ENCODE results near the gene CDH22.

- TF ChIP-seq CTCF (IDR thresholded peaks at IDR 0.05) (no peak), POLR2A (IDR thresholded peaks at IDR 0.05) (no peak)
These were observed 35.2 kb upstream of the CDH22 start for GRCh38 chr20:46343348-46343974.

Data from adrenal gland (tissue), 5 donors.